Anterior cingulate cortex (tissue), 58 donors: ENCODE results near the gene SIRPB2.

ENCODE experiments used
- DNase-seq, 58 donors: peaks; one replicate each; lab custom pipeline; 2025; lab: John Stamatoyannopoulos, UW

SIRPB2 gene

GRCh38 chr20:1491281-1491840 lies at the start of gene SIRPB2:
Gene SIRPB2 (minus strand): TSS chr20:1491420. CDS start chr20:1491359, 61 bp downstream.
- DNase-seq: peak in 9 of 58 donors; percentile 6 to 23 (median 11)

GRCh38 chr20:1539816-1540419 lies 48.7 kb upstream of the SIRPB2 start:
- DNase-seq: no peak

- no peak for DNase-seq
Observed at GRCh38 chr20:1538655-1539054, 47.4 kb upstream of the SIRPB2 start.

GRCh38 chr20:1537731-1538058 lies 46.5 kb upstream of the SIRPB2 start:
- DNase-seq: peak in 10 of 58 donors; percentile 4 to 23 (median 11)

GRCh38 chr20:1536893-1537730 lies 45.9 kb upstream of the SIRPB2 start:
- no peak for DNase-seq

- peak in 1 of 58 donors; percentile 4 for DNase-seq
Observed at GRCh38 chr20:1535420-1536175, 44.4 kb upstream of the SIRPB2 start.

- no peak for DNase-seq
Observed at GRCh38 chr20:1534526-1534925, 43.3 kb upstream of the SIRPB2 start.

- DNase-seq: no peak
Observed at GRCh38 chr20:1533059-1533458, 41.8 kb upstream of the SIRPB2 start.

GRCh38 chr20:1528811-1529210 lies 37.6 kb upstream of the SIRPB2 start:
- no peak for DNase-seq

GRCh38 chr20:1527923-1528322 lies 36.7 kb upstream of the SIRPB2 start:
- DNase-seq: no peak

GRCh38 chr20:1526896-1527295 lies 35.7 kb upstream of the SIRPB2 start:
- no peak for DNase-seq

GRCh38 chr20:1526310-1526709 lies 35.1 kb upstream of the SIRPB2 start:
- DNase-seq: no peak

GRCh38 chr20:1524004-1524403 lies 32.8 kb upstream of the SIRPB2 start:
- DNase-seq: no peak

GRCh38 chr20:1517010-1517409 lies 25.8 kb upstream of the SIRPB2 start:
- DNase-seq: no peak

- no peak for DNase-seq
Observed at GRCh38 chr20:1513801-1514200, 22.6 kb upstream of the SIRPB2 start.

GRCh38 chr20:1509237-1509636 lies 18.0 kb upstream of the SIRPB2 start:
- DNase-seq: peak in 32 of 58 donors; percentile 3 to 79 (median 18)

- DNase-seq: no peak
Observed at GRCh38 chr20:1508574-1508973, 17.4 kb upstream of the SIRPB2 start.

GRCh38 chr20:1507276-1507675 lies 16.1 kb upstream of the SIRPB2 start:
- no peak for DNase-seq

- DNase-seq: no peak
Observed at GRCh38 chr20:1505871-1506270, 14.7 kb upstream of the SIRPB2 start.

- DNase-seq: no peak
Observed at GRCh38 chr20:1505361-1505760, 14.1 kb upstream of the SIRPB2 start.
